Activated B cell treated with CpG ODN at 0.5 μM for 24 hours (primary cell): ENCODE measurements around the gene BRAF. TPM values are rescaled to one million over a fixed set of nuclear protein-coding genes. Genes with fewer than 3 reads are reported as not detected.

Experiments used
- ATAC-seq: fragments of 200-7000 bp; cut with Tn5 transposase; one replicate; pipeline ENCODE4 v1.10.0; 2021; ENCODE audit warnings: low read depth, mild to moderate bottlenecking, moderate library complexity
- CTCF ChIA-PET: fragments of 350-600 bp; sonication (Branson Sonifier 250); formaldehyde crosslinking; loops from one replicate; lab custom pipeline; 2021; ENCODE audit warnings: antibody characterized with exemption; lab: Charles Lee
- POLR2A ChIA-PET: fragments of 350-600 bp; sonication (Branson Sonifier 250); formaldehyde crosslinking; loops from one replicate; lab custom pipeline; 2021; ENCODE audit warnings: antibody characterized with exemption; lab: Charles Lee
- DNase-seq: peaks from one replicate; pipeline ENCODE4 v3.0.0; 2022
- H3K27ac Mint-ChIP-seq: one replicate; pipeline ENCODE4 v1.8.0; 2020; ENCODE audit warnings: mixed read lengths
- H3K27me3 Mint-ChIP-seq: one replicate; pipeline ENCODE4 v1.8.0; 2021; ENCODE audit warnings: mixed read lengths
- H3K36me3 Mint-ChIP-seq: one replicate; pipeline ENCODE4 v1.8.0; 2021; ENCODE audit warnings: low read depth, mixed read lengths
- H3K4me1 Mint-ChIP-seq: one replicate; pipeline ENCODE4 v1.8.0; 2021; ENCODE audit warnings: mixed read lengths
- H3K4me3 Mint-ChIP-seq: one replicate; pipeline ENCODE4 v1.8.0; 2020; ENCODE audit warnings: mild to moderate bottlenecking, mixed read lengths
- H3K9me3 Mint-ChIP-seq: one replicate; pipeline ENCODE4 v1.8.0; 2020; ENCODE audit warnings: mixed read lengths
- CTCF ChIP-seq: fragments of 200-600 bp; IDR thresholded peaks from one replicate; pipeline ENCODE4 v1.8.0; 2022; ENCODE audit warnings: antibody characterized with exemption, mild to moderate bottlenecking
- intact Hi-C: fragments of 100-400 bp; cut with micrococcal nuclease; formaldehyde crosslinking; loops from one replicate; pipeline ENCODE4 v1.15.1; 2024
- total RNA-seq: library from RNA; stranded (reverse); gene quantifications from 2 replicates; pipeline ENCODE4 v1.2.3, GENCODE V29; 2022

Gene BRAF
- total RNA-seq, 1 donor from 2014 or later, result 65.4 TPM

- H3K4me1 Mint-ChIP-seq, result no peaks in the 10 kb centered on the region
- TF ChIP-seq CTCF, result no peak
- DNase-seq (no peak), ATAC-seq (no peak)
- H3K27ac Mint-ChIP-seq, result no peak overlapping the region
- intact Hi-C loops, result no loop called here
- ChIA-PET CTCF (no interaction called here), POLR2A (no interaction called here)
- H3K9me3 Mint-ChIP-seq, result no peaks in the 10 kb centered on the region
- H3K27me3 Mint-ChIP-seq, result no peaks in the 10 kb centered on the region
- no peak overlapping the region for H3K4me3 Mint-ChIP-seq
- peaks cover 69% of the 10 kb centered on the region for H3K36me3 Mint-ChIP-seq
Observed at GRCh38 chr7:140778568-140778967, 146.2 kb downstream of the BRAF start.

DNA sequence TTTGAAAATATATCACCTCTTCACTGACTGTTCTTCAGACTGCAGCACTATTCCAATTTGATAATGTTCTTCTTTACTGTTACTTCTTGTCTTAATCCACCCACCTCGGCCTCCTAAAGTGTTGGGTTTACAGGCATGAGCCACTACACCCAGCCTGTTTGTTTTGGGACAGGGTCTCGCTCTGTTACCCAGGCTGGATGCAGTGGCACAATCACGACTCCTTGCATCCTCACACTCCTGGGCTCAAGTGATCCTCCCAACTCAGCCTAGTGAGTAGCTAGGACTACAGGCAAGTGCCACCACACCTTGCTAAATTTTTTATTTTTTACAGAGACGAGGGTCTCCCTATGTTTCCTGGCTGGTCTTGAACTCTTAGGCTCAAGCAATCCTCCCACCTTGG lies 150.4 kb downstream of the BRAF start:
- no peak overlapping the region for H3K4me3 Mint-ChIP-seq
- no peak for TF ChIP-seq CTCF
- no peak overlapping the region for H3K27ac Mint-ChIP-seq
- no peaks in the 10 kb centered on the region for H3K4me1 Mint-ChIP-seq
- no peaks in the 10 kb centered on the region for H3K9me3 Mint-ChIP-seq
- no peak for DNase-seq
- no peak for ATAC-seq
- ChIA-PET CTCF (no interaction called here), POLR2A (no interaction called here)
- intact Hi-C loops, result no loop called here
- peaks cover 75% of the 10 kb centered on the region for H3K36me3 Mint-ChIP-seq
- no peaks in the 10 kb centered on the region for H3K27me3 Mint-ChIP-seq

DNA sequence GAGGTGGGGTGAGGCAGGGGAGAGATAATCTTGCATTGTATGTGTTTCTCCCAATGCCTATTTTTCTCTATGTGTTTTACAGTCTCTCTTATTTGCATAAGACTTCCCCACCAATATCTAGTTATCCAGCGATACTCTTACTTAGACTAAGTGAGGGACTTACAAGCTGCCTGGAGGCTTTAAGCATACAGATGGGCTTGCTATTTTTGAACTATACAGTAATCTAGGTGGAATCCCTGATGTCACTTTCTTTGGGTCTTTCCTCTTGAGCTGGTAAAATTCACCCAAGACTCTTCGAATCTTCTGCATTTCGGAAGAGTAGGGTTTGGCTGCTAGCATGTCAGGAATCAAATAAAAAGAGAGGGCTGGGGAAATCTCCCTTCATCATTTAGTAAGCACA lies 151.6 kb downstream of the BRAF start:
- Mint-ChIP-seq H3K9me3 (no peaks in the 10 kb centered on the region), H3K4me3 (no peak overlapping the region), H3K27ac (no peak overlapping the region), H3K4me1 (no peaks in the 10 kb centered on the region), H3K36me3 (peaks cover 81% of the 10 kb centered on the region), H3K27me3 (no peaks in the 10 kb centered on the region)
- intact Hi-C loops, result no loop called here
- POLR2A ChIA-PET, result interaction anchor here (0.5 kb wide), 1 partner anchor 34 kb away, joined by 7 read pairs; no protein-coding TSS in a partner anchor
- no peak for ATAC-seq
- CTCF ChIA-PET, result no interaction called here
- TF ChIP-seq CTCF, result no peak
- no peak for DNase-seq

DNA sequence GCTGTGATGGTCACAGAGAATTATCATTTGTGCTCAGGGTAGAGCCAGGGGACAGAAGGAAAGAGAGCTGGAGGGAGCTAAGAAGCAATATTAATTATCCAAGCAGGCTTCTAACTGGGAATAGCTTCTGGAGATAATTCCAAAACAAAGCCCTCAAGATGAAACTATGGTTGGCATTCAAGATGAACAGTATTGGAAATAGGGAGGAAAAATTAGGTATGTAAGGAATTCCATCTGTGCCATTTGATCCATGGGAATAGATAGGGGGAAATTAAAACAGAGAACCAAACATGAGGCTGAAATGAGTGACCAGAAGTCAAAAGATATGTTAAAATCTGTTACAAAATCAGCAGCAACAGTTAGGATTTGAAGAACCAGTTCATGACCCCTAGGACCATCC lies 152.9 kb downstream of the BRAF start:
- Mint-ChIP-seq H3K27ac (no peak overlapping the region), H3K36me3 (peaks cover 82% of the 10 kb centered on the region), H3K4me1 (no peaks in the 10 kb centered on the region), H3K4me3 (no peak overlapping the region), H3K9me3 (peaks cover 5% of the 10 kb centered on the region), H3K27me3 (no peaks in the 10 kb centered on the region)
- ChIA-PET CTCF (no interaction called here), POLR2A (interaction anchor here (0.6 kb wide), 1 partner anchor 50 kb away, joined by 3 read pairs; no protein-coding TSS in a partner anchor)
- intact Hi-C loops, result no loop called here
- TF ChIP-seq CTCF, result no peak
- no peak for DNase-seq
- no peak for ATAC-seq

- Mint-ChIP-seq H3K9me3 (peaks cover 5% of the 10 kb centered on the region), H3K36me3 (peaks cover 70% of the 10 kb centered on the region), H3K27ac (no peak overlapping the region), H3K27me3 (no peaks in the 10 kb centered on the region), H3K4me1 (no peaks in the 10 kb centered on the region), H3K4me3 (no peak overlapping the region)
- ATAC-seq (no peak), DNase-seq (no peak)
- no peak for TF ChIP-seq CTCF
- ChIA-PET CTCF (no interaction called here), POLR2A (no interaction called here)
- intact Hi-C loops, result no loop called here
Observed at GRCh38 chr7:140769852-140770251, 154.9 kb downstream of the BRAF start.
